ENCODE data around the gene TCF21.

DNA sequence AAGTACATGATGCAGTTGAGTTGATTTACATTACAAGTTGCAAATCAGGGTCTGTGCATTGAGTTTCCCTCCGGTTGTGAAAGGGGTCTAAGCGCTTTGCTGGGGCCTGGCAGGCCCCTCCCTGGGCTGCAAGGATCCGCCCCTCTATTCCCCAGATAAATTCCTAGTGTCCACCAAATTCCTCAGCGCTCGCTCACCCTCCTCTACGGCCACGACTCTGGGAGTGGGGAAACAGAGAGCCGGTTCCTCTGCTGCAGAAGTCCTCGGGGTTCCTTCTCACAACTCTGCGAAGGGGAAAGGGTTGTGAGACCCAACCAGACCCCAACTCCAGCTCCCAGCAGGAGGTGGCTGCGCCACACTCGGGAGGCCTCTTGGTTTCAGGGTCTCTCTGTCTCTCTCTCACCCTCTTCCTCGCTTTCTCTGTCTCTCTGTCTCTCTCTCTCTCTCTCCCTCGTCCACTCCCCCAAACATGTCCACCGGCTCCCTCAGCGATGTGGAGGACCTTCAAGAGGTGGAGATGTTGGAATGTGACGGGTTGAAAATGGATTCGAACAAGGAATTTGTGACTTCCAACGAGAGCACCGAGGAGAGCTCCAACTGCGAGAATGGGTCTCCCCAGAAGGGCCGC lies at the start of gene TCF21:
- TF ChIP-seq NFYB (IDR thresholded peaks at IDR 0.05; ENCODE audit: insufficient read depth, low read depth, low read length): no peak
- no peak for TF ChIP-seq POLR2A (IDR thresholded peaks at IDR 0.05; ENCODE audit: low read depth, low read length)
- TF ChIP-seq LARP7 (IDR thresholded peaks at IDR 0.05): no peak
- TF ChIP-seq SREBF1 (IDR thresholded peaks at IDR 0.05; ENCODE audit: low read length): no peak
- TF ChIP-seq HDGF (IDR thresholded peaks at IDR 0.05): no peak
- TF ChIP-seq CTCF (IDR thresholded peaks at IDR 0.05 in 2 of 3, conservative IDR thresholded peaks at IDR 0.05 in 1 of 3; ENCODE audit: control insufficient read depth in 2 of 3, extremely low read depth in 1 of 3, insufficient read depth in 1 of 3, low read depth in 3 of 3, low read length in 3 of 3): no peak
- TF ChIP-seq ATF2 (IDR thresholded peaks at IDR 0.05; ENCODE audit: low read length): no peak
- TF ChIP-seq ZNF274 (IDR thresholded peaks at IDR 0.05; ENCODE audit: insufficient read depth, insufficient read length): no peak
- TF ChIP-seq ATF7 (IDR thresholded peaks at IDR 0.05; ENCODE audit: low read depth): no peak
- TF ChIP-seq NFXL1 (IDR thresholded peaks at IDR 0.05; ENCODE audit: borderline replicate concordance): no peak
- TF ChIP-seq TAF1 (IDR thresholded peaks at IDR 0.05; ENCODE audit: borderline replicate concordance, low read depth, low read length): no peak
- no peak for TF ChIP-seq EP300 (IDR thresholded peaks at IDR 0.05; ENCODE audit: borderline replicate concordance in 1 of 2, control insufficient read depth in 1 of 2, low read depth in 2 of 2, low read length in 2 of 2)
- TF ChIP-seq HDAC6 (IDR thresholded peaks at IDR 0.05; ENCODE audit: unreplicated experiment): no peak

All from GM12878 (cell line).